IMR-90 (cell line): ENCODE data around the gene NT5DC1. TPM values are rescaled to one million over a fixed set of nuclear protein-coding genes. Genes with fewer than 3 reads are reported as not detected.

ENCODE experiments used
- ATAC-seq: fragments of 200-7000 bp; cut with Tn5 transposase; 2 replicates; pipeline ENCODE4 v1.9.1; 2020; ENCODE audit warnings: low read depth, mild to moderate bottlenecking, moderate library complexity
- BruUV-seq: library from RNA; stranded (reverse); fragments of 400-500 nt; replicated peaks from 2 replicates; lab custom pipeline; 2021; lab: Mats Ljungman, UMichigan
- CTCF ChIA-PET: fragments of 300-600 bp; formaldehyde crosslinking; extraction: SDS; loops from one replicate; lab custom pipeline; 2021; ENCODE audit warnings: antibody characterized with exemption; lab: Yijun Ruan, JAX
- POLR2A ChIA-PET: fragments of 300-600 bp; sonication (Branson Sonifier 250); formaldehyde crosslinking; loops from one replicate; lab custom pipeline; 2022; ENCODE audit warnings: antibody characterized with exemption; ENCODE audit not compliant: unreplicated experiment; lab: Charles Lee
- DNase-seq: peaks from one replicate; pipeline ENCODE4 v3.0.0; 2013
- H2AFZ ChIP-seq: replicated peaks from 2 replicates; pipeline ENCODE3; 2013; ENCODE audit warnings: low read length, mild to moderate bottlenecking; ENCODE audit not compliant: poor library complexity
- H2AK5ac ChIP-seq: 2 replicates; pipeline ENCODE4 v1.6.1; 2013; ENCODE audit warnings: low read depth, low read length, inconsistent platforms
- H2AK9ac ChIP-seq: replicated peaks from 2 replicates; pipeline ENCODE3; 2013; ENCODE audit warnings: mild to moderate bottlenecking, low read depth, low read length, moderate library complexity; ENCODE audit not compliant: poor library complexity
- H2BK120ac ChIP-seq: 2 replicates; pipeline ENCODE4 v1.6.1; 2013; ENCODE audit warnings: low read depth, low read length, inconsistent platforms
- H2BK15ac ChIP-seq: 3 replicates; pipeline ENCODE4 v1.6.1; 2013; ENCODE audit warnings: low read depth, low read length, inconsistent platforms
- H2BK20ac ChIP-seq: 2 replicates; pipeline ENCODE4 v1.6.1; 2013; ENCODE audit warnings: low read depth, mild to moderate bottlenecking, inconsistent platforms, low read length, moderate library complexity
- H2BK5ac ChIP-seq: 2 replicates; pipeline ENCODE4 v1.6.1; 2013; ENCODE audit warnings: mild to moderate bottlenecking, low read depth, low read length, inconsistent platforms; ENCODE audit not compliant: poor library complexity, severe bottlenecking
- H3K14ac ChIP-seq: replicated peaks from 2 replicates; pipeline ENCODE4 v1.6.1; 2013; ENCODE audit warnings: low read depth, low read length, inconsistent platforms
- H3K18ac ChIP-seq: 2 replicates; pipeline ENCODE4 v1.6.1; 2013; ENCODE audit warnings: low read depth, low read length, control low read depth
- H3K23ac ChIP-seq: 2 replicates; pipeline ENCODE4 v1.6.1; 2013; ENCODE audit warnings: low read depth, low read length, inconsistent platforms
- H3K27ac ChIP-seq: 2 replicates; pipeline ENCODE4 v1.5.1; 2013; ENCODE audit warnings: mild to moderate bottlenecking, control low read depth, low read length; ENCODE audit not compliant: insufficient read depth
- H3K27me3 ChIP-seq: 2 replicates; pipeline ENCODE4 v1.6.1; 2013; ENCODE audit warnings: low read length; ENCODE audit not compliant: control insufficient read depth, insufficient read depth
- H3K36me3 ChIP-seq: 2 replicates; pipeline ENCODE4 v1.6.1; 2013; ENCODE audit warnings: low read length, mixed read lengths; ENCODE audit not compliant: control insufficient read depth, insufficient read depth
- H3K4ac ChIP-seq: 2 replicates; pipeline ENCODE4 v1.6.1; 2013; ENCODE audit warnings: low read depth, low read length, inconsistent platforms
- H3K4me1 ChIP-seq: 2 replicates; pipeline ENCODE4 v1.6.1; 2013; ENCODE audit warnings: low read length, mixed read lengths; ENCODE audit not compliant: control insufficient read depth, insufficient read depth
- H3K4me2 ChIP-seq: 2 replicates; pipeline ENCODE4 v1.6.1; 2013; ENCODE audit warnings: low read depth, mild to moderate bottlenecking, control low read depth, low read length, moderate library complexity
- H3K4me3 ChIP-seq: 2 replicates; pipeline ENCODE4 v1.5.1; 2013; ENCODE audit warnings: low read depth, mild to moderate bottlenecking, control low read depth, low read length, moderate library complexity; ENCODE audit not compliant: insufficient read depth
- H3K56ac ChIP-seq: 2 replicates; pipeline ENCODE4 v1.6.1; 2013; ENCODE audit warnings: low read length, inconsistent platforms; ENCODE audit not compliant: insufficient read depth; ENCODE audit errors: extremely low read depth
- H3K79me1 ChIP-seq, 2 experiments: 2 replicates each; pipeline ENCODE4 v1.6.1; 2013; ENCODE audit warnings: low read length in 2 of 2, inconsistent platforms in 1 of 2, low read depth in 1 of 2
- H3K9ac ChIP-seq: 2 replicates; pipeline ENCODE4 v1.6.1; 2013; ENCODE audit warnings: low read depth, low read length, control low read depth
- H3K9me1 ChIP-seq: 2 replicates; pipeline ENCODE4 v1.6.1; 2013; ENCODE audit warnings: low read length, inconsistent platforms; ENCODE audit not compliant: insufficient read depth
- H3K9me3 ChIP-seq: 2 replicates; pipeline ENCODE4 v1.6.1; 2013; ENCODE audit warnings: low read length; ENCODE audit not compliant: control insufficient read depth, insufficient read depth
- H4K20me1 ChIP-seq: 2 replicates; pipeline ENCODE4 v1.6.1; 2013; ENCODE audit warnings: low read length, inconsistent platforms; ENCODE audit not compliant: insufficient read depth
- H4K5ac ChIP-seq: 2 replicates; pipeline ENCODE4 v1.6.1; 2013; ENCODE audit warnings: mild to moderate bottlenecking, low read depth, low read length, control low read depth
- H4K8ac ChIP-seq, 2 experiments: 2 replicates each; pipeline ENCODE4 v1.6.1; 2013; ENCODE audit warnings: low read depth in 2 of 2, low read length in 2 of 2, control low read depth in 1 of 2, inconsistent platforms in 1 of 2
- H4K91ac ChIP-seq: 2 replicates; pipeline ENCODE4 v1.6.1; 2013; ENCODE audit warnings: low read depth, low read length, inconsistent platforms; ENCODE audit not compliant: insufficient read depth
- BHLHE40 ChIP-seq: fragments of 150-350 bp; IDR thresholded peaks from 2 replicates; pipeline ENCODE4 v1.6.1; 2016; ENCODE audit warnings: mild to moderate bottlenecking, low read depth, low read length
- CEBPB ChIP-seq: IDR thresholded peaks from 2 replicates; pipeline ENCODE4 v1.6.1; 2012; ENCODE audit warnings: low read depth, low read length, improper control_type of control experiment
- CTCF ChIP-seq: conservative IDR thresholded peaks from 2 replicates; pipeline ENCODE4 v1.5.1; 2012; ENCODE audit warnings: mild to moderate bottlenecking, low read depth, low read length, improper control_type of control experiment
- ELK1 ChIP-seq: fragments of 150-350 bp; IDR thresholded peaks from 2 replicates; pipeline ENCODE4 v1.6.1; 2016; ENCODE audit warnings: low read depth, mild to moderate bottlenecking, low read length, moderate library complexity, borderline replicate concordance
- FOS ChIP-seq: fragments of 150-350 bp; IDR thresholded peaks from 2 replicates; pipeline ENCODE4 v1.6.1; 2016; ENCODE audit warnings: low read depth, low read length
- MAFK ChIP-seq: IDR thresholded peaks from 2 replicates; pipeline ENCODE4 v1.6.1; 2012; ENCODE audit warnings: low read depth, low read length, improper control_type of control experiment
- MAZ ChIP-seq: IDR thresholded peaks from 2 replicates; pipeline ENCODE4 v1.6.1; 2012; ENCODE audit warnings: low read depth, mild to moderate bottlenecking, low read length, improper control_type of control experiment, moderate library complexity, borderline replicate concordance
- MXI1 ChIP-seq: IDR thresholded peaks from 2 replicates; pipeline ENCODE4 v1.6.1; 2012; ENCODE audit warnings: low read depth, mild to moderate bottlenecking, low read length, moderate library complexity, borderline replicate concordance
- NFE2L2 ChIP-seq: fragments of 150-350 bp; IDR thresholded peaks from 2 replicates; pipeline ENCODE4 v1.6.1; 2016; ENCODE audit warnings: low read depth, mild to moderate bottlenecking, low read length
- RFX5 ChIP-seq: IDR thresholded peaks from 2 replicates; pipeline ENCODE4 v1.8.0; 2012; ENCODE audit warnings: low read depth, mild to moderate bottlenecking, low read length, moderate library complexity
- SMC3 ChIP-seq: fragments of 150-350 bp; IDR thresholded peaks from 2 replicates; pipeline ENCODE4 v1.6.1; 2016; ENCODE audit warnings: low read depth, mild to moderate bottlenecking, antibody characterized with exemption, low read length, moderate library complexity
- USF2 ChIP-seq: fragments of 150-350 bp; IDR thresholded peaks from 2 replicates; pipeline ENCODE4 v1.6.1; 2017; ENCODE audit warnings: mild to moderate bottlenecking, antibody characterized with exemption, low read length, low read depth
- WGBS, 2 experiments: methylation state at CpG; one replicate each; pipeline versions ENCODE4 v1.1.5 to v1.1.7; 2013; ENCODE audit warnings: missing lambda C conversion rate in 2 of 2; ENCODE audit not compliant: insufficient read length in 1 of 2; ENCODE audit errors: extremely low coverage in 2 of 2; 5-methylcytosine and 5-hydroxymethylcytosine counted together
- dilution Hi-C: fragments of 300-500 bp; cut with HindIII; formaldehyde crosslinking; loops from one replicate; pipeline ENCODE4 v1.14.3; 2018; ENCODE audit warnings: low sequenced_read_pairs; ENCODE audit not compliant: unreplicated experiment
- in situ Hi-C: fragments of 300-500 bp; cut with MboI; formaldehyde crosslinking; loops from 3 replicates; pipeline ENCODE4 v1.14.3; 2019; ENCODE audit warnings: low sequenced_read_pairs, inconsistent platforms, mixed read lengths
- intact Hi-C: fragments of 100-400 bp; cut with micrococcal nuclease; formaldehyde crosslinking; loops from 2 replicates; pipeline ENCODE4 v1.10.0; 2022
- polyA plus RNA-seq, 3 experiments: library from polyadenylated mRNA; depleted of rRNA; stranded (reverse); fragments of >200 nt; gene quantifications; 2 replicates each; pipeline ENCODE4 v1.2.3, GENCODE V29; 2012; ENCODE audit warnings: low replicate concordance in 1 of 3
- total RNA-seq: library from RNA; depleted of rRNA; stranded (reverse); fragments of >200 nt; gene quantifications from 2 replicates; pipeline ENCODE4 v1.2.3, GENCODE V29; 2012

The NT5DC1 gene
- total and polyA plus RNA-seq, 2 of the 4 experiments (the other 2 are of a cell fraction): 11.7 to 16.8 TPM

- no peaks in the 10 kb centered on the region for H3K27me3 ChIP-seq
- no peak overlapping the region for H4K5ac ChIP-seq
- peaks cover 20 to 22% of the 10 kb centered on the region in 2 experiments; a peak in 3 of 4 replicates for H3K79me1 ChIP-seq
- no peak overlapping the region for H2BK120ac ChIP-seq
- no peaks in the 10 kb centered on the region for H4K20me1 ChIP-seq
- H3K27ac ChIP-seq: no peak overlapping the region
- TF ChIP-seq RFX5 (no peak), BHLHE40 (no peak), MAFK (no peak), MAZ (no peak), SMC3 (no peak), FOS (no peak), USF2 (no peak), MXI1 (no peak), CTCF (no peak), NFE2L2 (no peak), CEBPB (no peak), ELK1 (no peak)
- no TSS peak for BruUV-seq
- H3K4me1 ChIP-seq: peaks cover 20% of the 10 kb centered on the region
- H3K23ac ChIP-seq: no peak overlapping the region
- no peak overlapping the region for H2AK9ac ChIP-seq
- CTCF ChIA-PET: interaction anchor here (1.0 kb wide), 1 partner anchor 13 kb away, joined by 3 read pairs; no protein-coding TSS in a partner anchor
- 0 out of 2 replicates have a peak, but pooled peaks cover 2% of the 10 kb centered on the region for H3K36me3 ChIP-seq
- no peak overlapping the region for H3K4me2 ChIP-seq
- in situ Hi-C loops: no loop called here
- no peak overlapping the region for H3K18ac ChIP-seq
- H3K14ac ChIP-seq: no peak overlapping the region
- H2AFZ ChIP-seq: no peak overlapping the region
- H3K9me3 ChIP-seq: no peaks in the 10 kb centered on the region
- dilution Hi-C loops: no loop called here
- no peak overlapping the region for H2BK15ac ChIP-seq
- H3K4me3 ChIP-seq: no peak overlapping the region
- no peak overlapping the region for H4K91ac ChIP-seq
- H3K9ac ChIP-seq: no peak overlapping the region
- DNase-seq: no peak
- no peak overlapping the region for H2BK20ac ChIP-seq
- no peak overlapping the region for H3K4ac ChIP-seq
- no peak overlapping the region for H4K8ac ChIP-seq
- POLR2A ChIA-PET: no interaction called here
- no CpG with 5 or more reads among the region's 1 CpG for WGBS, 2 experiments
- no peak for ATAC-seq
- no peak overlapping the region for H2BK5ac ChIP-seq
- H3K56ac ChIP-seq: no peak overlapping the region
- H3K9me1 ChIP-seq: no peaks in the 10 kb centered on the region
- intact Hi-C loops: no loop called here
- H2AK5ac ChIP-seq: no peak overlapping the region
Measured at GRCh38 chr6:116104636-116105035, 4.0 kb downstream of the NT5DC1 start.
